A549 (cell line): ENCODE results near the gene DHTKD1. TPM values are rescaled to one million over a fixed set of nuclear protein-coding genes. Genes with fewer than 3 reads are reported as not detected.

ENCODE experiments used
- ATAC-seq, 2 experiments: fragments of 200-7000 bp in 1 of 2; fragments of >200 bp in 1 of 2; cut with Nextera tagmentation in 1 of 2; cut with Tn5 transposase in 1 of 2; 3 replicates each; pipeline versions ENCODE4 v1.8.0 to v1.9.1; 2018 to 2020; ENCODE audit warnings: mild to moderate bottlenecking in 1 of 2, moderate library complexity in 1 of 2
- CTCF ChIA-PET: fragments of 300-600 bp; sonication (Branson Sonifier 250); formaldehyde crosslinking; extraction: SDS; loops from one replicate; lab custom pipeline; 2021; ENCODE audit warnings: antibody characterized with exemption, inconsistent platforms; lab: Yijun Ruan, JAX
- POLR2A ChIA-PET: fragments of 350-600 bp; formaldehyde crosslinking; extraction: SDS; loops from one replicate; lab custom pipeline; 2021; ENCODE audit warnings: antibody characterized with exemption, inconsistent platforms; lab: Yijun Ruan, JAX
- DNase-seq, 2 experiments: peaks; one replicate each; pipeline versions ENCODE4 v3.0.0 to v3.0.0-alpha.2; 2011 to 2016; ENCODE audit warnings: low read depth in 1 of 2, low spot score in 1 of 2
- FAIRE-seq: peaks from 2 replicates; lab custom pipeline; 2011; peaks lifted over from hg19 to GRCh38; lab: Jason Lieb, UNC
- H3K27ac ChIP-seq, 2 experiments: fragments of >200 bp; sonication (Bioruptor Twin); formaldehyde crosslinking; 3 replicates each; pipeline ENCODE4 v1.5.1; 2016 to 2017
- H3K4me1 ChIP-seq: fragments of >200 bp; sonication (Bioruptor Twin); formaldehyde crosslinking; 3 replicates; pipeline ENCODE4 v1.6.1; 2016
- H3K4me2 ChIP-seq: fragments of >200 bp; sonication (Bioruptor Twin); formaldehyde crosslinking; 3 replicates; pipeline ENCODE4 v1.6.1; 2016
- H3K4me3 ChIP-seq: fragments of >200 bp; sonication (Bioruptor Twin); formaldehyde crosslinking; 3 replicates; pipeline ENCODE4 v1.5.1; 2016
- H3K9me3 ChIP-seq: fragments of >200 bp; sonication (Bioruptor Twin); formaldehyde crosslinking; 3 replicates; pipeline ENCODE4 v1.6.1; 2016
- BCL3 ChIP-seq: fragments of >200 bp; sonication (Bioruptor Twin); formaldehyde crosslinking; IDR thresholded peaks from 3 replicates; pipeline ENCODE4 v1.6.1; 2016
- CEBPB ChIP-seq, 2 experiments: fragments of >200 bp in 1 of 2; sonication (Bioruptor Twin) in 1 of 2; formaldehyde crosslinking in 1 of 2; IDR thresholded peaks; 2 replicates each; pipeline ENCODE4 v1.6.1; 2012 to 2016
- CHD2 ChIP-seq: fragments of 150-350 bp; IDR thresholded peaks from 2 replicates; pipeline ENCODE4 v1.6.1; 2014; ENCODE audit warnings: low read length; ENCODE audit not compliant: partially characterized antibody
- EHF ChIP-seq: fragments of 250-450 bp; sonication (Bioruptor Pico); IDR thresholded peaks from 2 replicates; pipeline ENCODE4 v1.5.0; 2020; ENCODE audit warnings: mild to moderate bottlenecking
- EHMT2 ChIP-seq: fragments of 200-600 bp; sonication (generic); IDR thresholded peaks from 2 replicates; pipeline ENCODE4 v1.6.1; 2016; ENCODE audit warnings: antibody characterized with exemption, low read depth, mild to moderate bottlenecking, moderate library complexity
- FOSB ChIP-seq: fragments of 250-450 bp; sonication (Bioruptor Pico); IDR thresholded peaks from 2 replicates; pipeline ENCODE4 v1.5.0; 2020; ENCODE audit warnings: mild to moderate bottlenecking, moderate library complexity
- GATA3 ChIP-seq: IDR thresholded peaks from 2 replicates; pipeline ENCODE4 v1.6.1; 2012; ENCODE audit warnings: borderline replicate concordance
- PHF8 ChIP-seq: fragments of 200-600 bp; sonication (generic); IDR thresholded peaks from 2 replicates; pipeline ENCODE4 v1.6.1; 2016; ENCODE audit warnings: low read depth, mild to moderate bottlenecking, antibody characterized with exemption, moderate library complexity, borderline replicate concordance
- POLR2A ChIP-seq: IDR thresholded peaks from 2 replicates; pipeline ENCODE4 v1.6.1; 2012; ENCODE audit warnings: mild to moderate bottlenecking, low read length
- TP53 ChIP-seq: fragments of 250-450 bp; sonication (Bioruptor Pico); IDR thresholded peaks from 2 replicates; pipeline ENCODE4 v1.5.0; 2021; ENCODE audit warnings: mild to moderate bottlenecking, moderate library complexity
- USF2 ChIP-seq: fragments of 450-650 bp; IDR thresholded peaks from 2 replicates; pipeline ENCODE4 v1.6.1; 2014; ENCODE audit warnings: antibody characterized with exemption
- ZFP36 ChIP-seq: fragments of 450-650 bp; IDR thresholded peaks from 2 replicates; pipeline ENCODE4 v1.6.1; 2014; ENCODE audit warnings: borderline replicate concordance; ENCODE audit not compliant: partially characterized antibody
- ZNF302 ChIP-seq: fragments of 250-450 bp; sonication (Bioruptor Pico); IDR thresholded peaks from 2 replicates; pipeline ENCODE4 v1.9.0; 2021; ENCODE audit warnings: inconsistent platforms, mild to moderate bottlenecking, moderate library complexity
- WGBS: methylation state at CpG from one replicate; pipeline ENCODE4 v1.1.6; 2017; ENCODE audit errors: missing lambda C conversion rate; 5-methylcytosine and 5-hydroxymethylcytosine counted together
- polyA plus RNA-seq, 4 experiments: library from polyadenylated mRNA; depleted of rRNA in 3 of 4; stranded (reverse); fragments of >200 nt; fragmentation: RNase III in 1 of 4; extraction: RNeasy Plus Mini Kit Qiagen cat#74134 plus additional on column Dnase treatment in 1 of 4; gene quantifications; 2 replicates in 3 of 4; 3 replicates in 1 of 4; pipeline ENCODE4 v1.2.3, GENCODE V29; 2011 to 2017
- TF ChIP-seq, protein P1 (sequence below): fragments of 250-450 bp; sonication (Bioruptor Pico); IDR thresholded peaks from 2 replicates; pipeline ENCODE4 v1.5.0; 2021; ENCODE audit warnings: mild to moderate bottlenecking, moderate library complexity, borderline replicate concordance
- TF ChIP-seq, protein P2 (sequence below): IDR thresholded peaks from 2 replicates; pipeline ENCODE4 v1.6.1; 2012; ENCODE audit warnings: low read depth, borderline replicate concordance
- TF ChIP-seq, protein P3 (sequence below): IDR thresholded peaks from 2 replicates; pipeline ENCODE4 v1.6.1; 2012

Gene DHTKD1
- polyA plus RNA-seq, 2 of the 4 experiments (the other 2 are of a cell fraction): 11.9 to 23.0 TPM

GRCh38 chr10:12036073-12036655, 32.6 kb upstream of the DHTKD1 start (continued):
- TF ChIP-seq TP53 (CRISPR knock-in tag) (no peak), CEBPB (IDR thresholded peaks at IDR 0.05) (no peak), EHF (CRISPR knock-in tag) (no peak)

DNA sequence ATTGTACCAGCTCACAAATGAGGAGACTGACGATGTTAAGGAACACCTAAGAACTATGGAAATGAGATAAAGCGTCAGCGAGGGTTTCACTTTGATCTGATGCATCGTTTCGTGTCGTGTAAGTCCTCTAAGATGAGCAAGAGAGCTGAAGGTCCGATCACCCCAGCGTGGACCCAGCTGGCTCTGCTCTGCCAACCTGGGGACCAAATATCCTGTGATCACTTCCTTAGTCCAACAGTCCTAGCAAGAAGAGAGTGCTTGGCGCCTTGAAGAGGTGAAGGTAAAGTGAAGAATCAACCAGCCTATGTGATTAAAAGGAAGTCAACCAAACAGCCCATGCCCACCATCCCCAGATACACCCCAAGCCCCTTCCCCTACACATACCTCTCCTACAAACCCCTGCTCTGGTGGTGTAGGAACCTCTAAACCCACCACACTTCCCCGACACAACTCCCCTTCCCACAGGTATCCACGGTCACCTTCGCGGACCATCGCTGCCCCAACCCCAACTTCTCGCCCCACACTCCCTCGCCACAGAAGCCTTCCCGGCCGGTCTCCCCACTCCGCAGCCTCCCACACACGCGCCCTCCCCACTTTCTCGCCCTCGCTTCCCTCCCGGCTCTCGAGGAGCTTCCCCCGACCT, 26.9 kb upstream of the DHTKD1 start:
- Histone ChIP-seq H3K4me1 (peaks cover 17% of the 10 kb centered on the region), H3K9me3 (no peaks in the 10 kb centered on the region), H3K27ac (peak overlapping the region; percentile 99), H3K4me2 (peak overlapping the region; percentile 89), H3K4me3 (peak overlapping the region; percentile 90)
- CTCF ChIA-PET: interaction anchor here (1.0 to 1.6 kb wide), 4 partner anchors 13 to 89 kb away, joined by 3 to 5 read pairs (median 4); no protein-coding TSS in a partner anchor
- FAIRE-seq (no peak), ATAC-seq (peak; percentile 19 to 37; a peak in 4 of 6 replicates), DNase-seq (peak; percentile 16 to 28)
- WGBS: 4% methylated on average over 21 of the region's 26 CpGs
- TF ChIP-seq ZFP36 (no peak), USF2 (no peak)
- TF ChIP-seq, protein P1, sequence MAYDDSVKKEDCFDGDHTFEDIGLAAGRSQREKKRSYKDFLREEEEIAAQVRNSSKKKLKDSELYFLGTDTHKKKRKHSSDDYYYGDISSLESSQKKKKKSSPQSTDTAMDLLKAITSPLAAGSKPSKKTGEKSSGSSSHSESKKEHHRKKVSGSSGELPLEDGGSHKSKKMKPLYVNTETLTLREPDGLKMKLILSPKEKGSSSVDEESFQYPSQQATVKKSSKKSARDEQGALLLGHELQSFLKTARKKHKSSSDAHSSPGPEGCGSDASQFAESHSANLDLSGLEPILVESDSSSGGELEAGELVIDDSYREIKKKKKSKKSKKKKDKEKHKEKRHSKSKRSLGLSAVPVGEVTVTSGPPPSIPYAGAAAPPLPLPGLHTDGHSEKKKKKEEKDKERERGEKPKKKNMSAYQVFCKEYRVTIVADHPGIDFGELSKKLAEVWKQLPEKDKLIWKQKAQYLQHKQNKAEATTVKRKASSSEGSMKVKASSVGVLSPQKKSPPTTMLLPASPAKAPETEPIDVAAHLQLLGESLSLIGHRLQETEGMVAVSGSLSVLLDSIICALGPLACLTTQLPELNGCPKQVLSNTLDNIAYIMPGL: no peak
- POLR2A ChIA-PET: interaction anchor here (1.0 to 2.0 kb wide), 6 partner anchors 9 to 160 kb away, joined by 3 to 11 read pairs (median 6); partner anchors contain the start of gene DHTKD1

- ATAC-seq (peak; percentile 59), DNase-seq (peak in 1 of 2 experiments; percentile 26), FAIRE-seq (no peak)
- TF ChIP-seq FOSB (no peak), POLR2A (peak; percentile 37; the same call in 1 of the 2 replicates), GATA3 (no peak), EHMT2 (no peak), BCL3 (0 out of 3 replicates have a peak, but pooled peaks have one; percentile 48), ZNF302 (CRISPR knock-in tag) (no peak), PHF8 (peak; percentile 61; the same call in 1 of the 2 replicates), CHD2 (no peak), TP53 (CRISPR knock-in tag) (0 out of 2 replicates have a peak, but pooled peaks have one; percentile 38)
- TF ChIP-seq, protein P2, sequence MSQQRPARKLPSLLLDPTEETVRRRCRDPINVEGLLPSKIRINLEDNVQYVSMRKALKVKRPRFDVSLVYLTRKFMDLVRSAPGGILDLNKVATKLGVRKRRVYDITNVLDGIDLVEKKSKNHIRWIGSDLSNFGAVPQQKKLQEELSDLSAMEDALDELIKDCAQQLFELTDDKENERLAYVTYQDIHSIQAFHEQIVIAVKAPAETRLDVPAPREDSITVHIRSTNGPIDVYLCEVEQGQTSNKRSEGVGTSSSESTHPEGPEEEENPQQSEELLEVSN: 0 out of 2 replicates have a peak, but pooled peaks have one; percentile 2
- TF ChIP-seq, protein P3, sequence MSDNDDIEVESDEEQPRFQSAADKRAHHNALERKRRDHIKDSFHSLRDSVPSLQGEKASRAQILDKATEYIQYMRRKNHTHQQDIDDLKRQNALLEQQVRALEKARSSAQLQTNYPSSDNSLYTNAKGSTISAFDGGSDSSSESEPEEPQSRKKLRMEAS: no peak
- Histone ChIP-seq H3K27ac (peak overlapping the region; percentile 99), H3K4me3 (peak overlapping the region; percentile 90), H3K9me3 (no peaks in the 10 kb centered on the region), H3K4me2 (peak overlapping the region; percentile 89), H3K4me1 (peaks cover 17% of the 10 kb centered on the region)
- ChIA-PET CTCF (interaction anchor here (1.0 to 1.3 kb wide), 4 partner anchors 13 to 88 kb away, joined by 3 to 4 read pairs (median 3); no protein-coding TSS in a partner anchor), POLR2A (interaction anchor here (0.6 to 2.0 kb wide), 7 partner anchors 9 to 196 kb away, joined by 3 to 11 read pairs (median 6); partner anchors contain the start of gene DHTKD1)
- WGBS: 0% methylated on average over 4 of the region's 31 CpGs
Measured at GRCh38 chr10:12042409-12042796, 26.4 kb upstream of the DHTKD1 start.
